Activated CD4-positive, alpha-beta T cell treated with anti-CD3 and anti-CD28 coated beads, Interleukin-2, amount 10 ng/mL, durations not matched to agents 7 days and 5 days (primary cell): ENCODE results near the gene DMPK. TPM values are rescaled to one million over a fixed set of nuclear protein-coding genes. Genes with fewer than 3 reads are reported as not detected.

Experiments
- CTCF ChIA-PET: fragments of 350-600 bp; sonication (Branson Sonifier 250); formaldehyde crosslinking; loops from one replicate; lab custom pipeline; 2021; ENCODE audit warnings: antibody characterized with exemption; lab: Charles Lee
- POLR2A ChIA-PET: fragments of 350-600 bp; sonication (Branson Sonifier 250); formaldehyde crosslinking; loops from one replicate; lab custom pipeline; 2021; ENCODE audit warnings: antibody characterized with exemption; lab: Charles Lee
- DNase-seq: peaks from one replicate; pipeline ENCODE4 v3.0.0-alpha.2; 2020
- H3K27ac Mint-ChIP-seq: one replicate; pipeline ENCODE4 v1.8.0; 2021; ENCODE audit warnings: mild to moderate bottlenecking, moderate library complexity, mixed read lengths
- H3K27me3 Mint-ChIP-seq: one replicate; pipeline ENCODE4 v1.8.0; 2021; ENCODE audit warnings: mixed read lengths
- H3K36me3 Mint-ChIP-seq: one replicate; pipeline ENCODE4 v1.8.0; 2021; ENCODE audit warnings: low read depth, mixed read lengths
- H3K4me1 Mint-ChIP-seq: one replicate; pipeline ENCODE4 v1.8.0; 2021; ENCODE audit warnings: mixed read lengths
- H3K4me3 Mint-ChIP-seq: one replicate; pipeline ENCODE4 v1.8.0; 2021; ENCODE audit warnings: mild to moderate bottlenecking, moderate library complexity, mixed read lengths
- H3K9me3 Mint-ChIP-seq: one replicate; pipeline ENCODE4 v1.8.0; 2021; ENCODE audit warnings: mixed read lengths
- total RNA-seq, 2 experiments: library from RNA; stranded (reverse); gene quantifications; one replicate each; pipeline ENCODE4 v1.2.3, GENCODE V29; 2021

Gene DMPK
- total RNA-seq, 2 experiments from 2014 or later: 24.1 to 24.4 TPM

DNA sequence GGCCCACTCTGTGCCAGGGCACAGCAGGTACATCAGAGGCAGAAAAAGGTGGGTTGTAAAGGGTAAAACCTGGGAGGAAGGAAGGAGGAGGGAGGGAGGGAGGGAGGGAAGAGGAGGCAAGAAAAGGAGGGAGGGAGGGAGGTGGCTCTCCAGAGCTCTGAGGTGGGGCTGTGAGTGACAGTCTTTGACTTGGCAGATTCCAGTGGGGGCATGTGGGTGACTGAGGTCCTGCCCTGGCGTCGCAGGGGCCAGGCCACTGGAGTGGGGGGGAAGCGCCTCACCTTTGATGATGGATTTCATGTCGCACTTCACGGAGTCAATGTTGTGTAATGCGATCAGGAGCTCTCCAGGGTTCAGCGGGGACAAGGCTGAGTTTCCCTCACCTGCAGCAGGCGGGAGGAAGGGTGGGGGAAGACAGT lies 38.8 kb upstream of the DMPK start:
- Mint-ChIP-seq H3K27ac (no peak overlapping the region), H3K36me3 (peaks cover 11% of the 10 kb centered on the region), H3K27me3 (no peaks in the 10 kb centered on the region), H3K9me3 (no peaks in the 10 kb centered on the region), H3K4me1 (peaks cover 7% of the 10 kb centered on the region), H3K4me3 (no peak overlapping the region)
- CTCF ChIA-PET: interaction anchor here (0.8 kb wide), 1 partner anchor 28 kb away, joined by 3 read pairs; no protein-coding TSS in a partner anchor
- POLR2A ChIA-PET: no interaction called here
- no peak for DNase-seq

GRCh38 chr19:45820413-45821102 lies 38.3 kb upstream of the DMPK start:
- CTCF ChIA-PET: interaction anchor here (0.8 to 1.3 kb wide), 2 partner anchors 29 to 80 kb away, joined by 3 read pairs; no protein-coding TSS in a partner anchor
- no peak overlapping the region for H3K27ac Mint-ChIP-seq
- no peaks in the 10 kb centered on the region for H3K27me3 Mint-ChIP-seq
- peaks cover 7% of the 10 kb centered on the region for H3K4me1 Mint-ChIP-seq
- DNase-seq: no peak
- H3K9me3 Mint-ChIP-seq: no peaks in the 10 kb centered on the region
- peaks cover 8% of the 10 kb centered on the region for H3K36me3 Mint-ChIP-seq
- POLR2A ChIA-PET: no interaction called here
- no peak overlapping the region for H3K4me3 Mint-ChIP-seq

DNA sequence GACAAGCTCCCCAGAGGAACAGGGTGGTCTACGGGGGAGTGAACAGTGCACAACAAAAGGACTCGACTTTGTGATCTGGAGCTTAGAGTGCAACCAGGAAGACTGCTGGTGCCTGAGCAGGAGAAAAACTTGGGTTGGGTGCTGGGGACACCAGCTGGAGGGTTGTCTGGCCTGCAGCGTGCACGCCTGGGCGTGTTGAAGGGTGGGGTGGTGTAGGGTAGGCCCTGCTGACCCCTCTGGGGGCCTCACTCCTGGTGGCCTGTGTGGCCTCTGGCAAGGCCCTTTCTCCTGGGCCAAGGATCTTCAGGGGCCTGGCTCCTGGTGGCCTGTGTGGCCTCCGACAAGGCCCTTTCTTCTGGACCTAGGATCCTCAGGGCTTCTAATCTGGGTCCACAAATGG lies 37.5 kb upstream of the DMPK start:
- Mint-ChIP-seq H3K27me3 (no peaks in the 10 kb centered on the region), H3K4me1 (peaks cover 7% of the 10 kb centered on the region), H3K4me3 (no peak overlapping the region), H3K36me3 (peaks cover 8% of the 10 kb centered on the region), H3K27ac (peak overlapping the region; percentile 17), H3K9me3 (no peaks in the 10 kb centered on the region)
- no peak for DNase-seq
- POLR2A ChIA-PET: no interaction called here
- CTCF ChIA-PET: interaction anchor here (1.3 kb wide), 1 partner anchor 79 kb away, joined by 3 read pairs; no protein-coding TSS in a partner anchor

- no peak overlapping the region for H3K4me3 Mint-ChIP-seq
- H3K9me3 Mint-ChIP-seq: no peaks in the 10 kb centered on the region
- ChIA-PET POLR2A (interaction anchor here (0.7 kb wide), 1 partner anchor 1110 kb away, joined by 3 read pairs; no protein-coding TSS in a partner anchor), CTCF (interaction anchor here (0.5 to 3.3 kb wide), 14 partner anchors 8 to 486 kb away, joined by 3 to 16 read pairs (median 4); partner anchors contain the start of genes IRF2BP1 and SIX5)
- no peaks in the 10 kb centered on the region for H3K27me3 Mint-ChIP-seq
- peaks cover 7% of the 10 kb centered on the region for H3K4me1 Mint-ChIP-seq
- H3K36me3 Mint-ChIP-seq: peaks cover 3% of the 10 kb centered on the region
- DNase-seq: no peak
- H3K27ac Mint-ChIP-seq: no peak overlapping the region
Observed at GRCh38 chr19:45817725-45818301, 35.5 kb upstream of the DMPK start.

GRCh38 chr19:45817010-45817724 lies 34.9 kb upstream of the DMPK start:
- ChIA-PET POLR2A (interaction anchor here (0.5 kb wide), 1 partner anchor 101 kb away, joined by 3 read pairs; no protein-coding TSS in a partner anchor), CTCF (interaction anchor here (0.5 to 3.3 kb wide), 39 partner anchors 9 to 485 kb away, joined by 3 to 16 read pairs (median 4); partner anchors contain the start of genes DMPK, DMWD, IRF2BP1 and PGLYRP1)
- Mint-ChIP-seq H3K27ac (no peak overlapping the region), H3K9me3 (no peaks in the 10 kb centered on the region), H3K27me3 (no peaks in the 10 kb centered on the region), H3K36me3 (peaks cover 3% of the 10 kb centered on the region), H3K4me3 (no peak overlapping the region), H3K4me1 (peaks cover 7% of the 10 kb centered on the region)
- DNase-seq: peak; percentile 97

DNA sequence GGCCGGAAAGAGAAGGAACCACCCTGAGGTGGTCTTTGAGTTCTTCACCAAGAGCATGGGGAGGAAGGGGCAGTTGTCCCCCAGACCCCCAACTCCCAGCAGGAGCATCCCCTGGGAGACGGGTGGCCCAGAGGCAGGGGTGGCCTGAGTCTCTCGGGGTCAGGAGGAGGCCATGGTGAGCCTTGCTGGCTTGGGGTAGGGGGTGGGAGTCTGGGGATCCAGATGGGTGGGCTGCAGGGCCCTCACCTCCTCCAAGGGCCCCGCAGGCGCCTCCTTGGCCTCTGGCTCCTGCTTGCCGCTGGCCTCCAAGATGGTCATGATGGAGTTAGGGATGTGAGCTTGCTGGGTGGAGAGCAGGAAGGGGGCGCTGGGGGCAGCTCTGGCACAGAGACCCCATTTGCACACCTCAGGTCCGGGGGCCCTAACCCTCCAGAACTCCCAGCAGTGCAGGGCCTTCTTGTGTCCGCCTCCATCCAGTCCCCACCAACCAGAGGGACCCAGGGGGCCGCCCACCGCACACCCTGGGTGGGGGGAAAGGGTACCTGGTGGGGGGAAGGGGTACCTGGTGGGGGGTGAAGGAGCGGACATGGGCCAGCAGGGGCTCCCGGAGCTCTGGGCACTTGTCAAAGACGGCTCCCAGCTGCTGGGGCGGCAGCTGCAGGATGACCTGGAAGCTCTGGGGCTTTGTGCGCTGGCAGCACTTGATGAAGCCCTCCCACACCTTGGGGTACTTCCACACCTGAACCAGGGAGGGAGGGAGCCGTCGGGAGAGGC lies 34.1 kb upstream of the DMPK start:
- Mint-ChIP-seq H3K27me3 (no peaks in the 10 kb centered on the region), H3K4me3 (no peak overlapping the region), H3K27ac (no peak overlapping the region), H3K36me3 (peaks cover 3% of the 10 kb centered on the region), H3K9me3 (no peaks in the 10 kb centered on the region), H3K4me1 (peaks cover 7% of the 10 kb centered on the region)
- no peak for DNase-seq
- CTCF ChIA-PET: interaction anchor here (0.6 to 3.3 kb wide), 34 partner anchors 8 to 483 kb away, joined by 3 to 16 read pairs (median 4); partner anchors contain the start of genes DMPK, DMWD, IRF2BP1 and PGLYRP1
- POLR2A ChIA-PET: interaction anchor here (0.5 kb wide), 1 partner anchor 101 kb away, joined by 3 read pairs; no protein-coding TSS in a partner anchor

DNA sequence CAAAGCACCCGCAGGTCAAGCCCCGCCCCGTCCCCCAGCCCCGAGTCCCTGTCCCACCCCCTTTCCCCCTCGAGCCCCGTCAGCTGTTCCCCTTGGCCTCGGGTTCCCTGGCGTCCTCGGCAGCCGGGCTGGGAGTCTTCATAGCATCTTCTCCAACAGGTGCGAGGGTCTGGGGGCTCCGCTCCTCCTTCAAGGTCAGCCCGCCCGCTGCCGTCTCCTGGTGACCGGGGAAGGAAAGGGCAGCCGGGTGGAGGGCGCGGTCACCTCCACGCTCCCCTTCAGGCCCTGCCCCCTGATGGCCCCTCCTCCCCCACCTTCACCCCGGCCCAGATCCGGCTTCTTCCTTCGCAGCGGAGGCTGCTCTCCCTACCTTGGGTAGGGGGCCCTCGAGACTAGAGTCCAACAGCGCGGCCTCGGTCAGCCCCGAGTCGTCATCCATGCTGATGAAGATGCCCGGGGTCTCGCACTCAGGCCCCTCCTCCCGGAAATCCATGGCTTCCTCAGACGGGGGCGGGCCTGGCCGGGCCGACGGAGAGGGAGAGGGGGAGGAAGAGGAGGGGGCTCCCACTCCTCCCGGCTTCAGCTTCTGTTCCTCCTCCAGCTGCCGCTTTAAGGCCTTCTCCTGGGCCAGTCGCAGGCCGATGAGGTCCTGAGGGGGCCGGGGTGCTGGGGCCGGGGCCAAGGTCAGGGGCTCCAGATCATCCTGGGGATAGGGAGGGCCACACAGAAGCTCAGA lies 33.4 kb upstream of the DMPK start:
- H3K4me1 Mint-ChIP-seq: peaks cover 7% of the 10 kb centered on the region
- H3K27ac Mint-ChIP-seq: no peak overlapping the region
- no peaks in the 10 kb centered on the region for H3K36me3 Mint-ChIP-seq
- H3K27me3 Mint-ChIP-seq: no peaks in the 10 kb centered on the region
- no peak overlapping the region for H3K4me3 Mint-ChIP-seq
- ChIA-PET CTCF (interaction anchor here (1.6 to 3.3 kb wide), 5 partner anchors 10 to 45 kb away, joined by 7 to 16 read pairs (median 9); no protein-coding TSS in a partner anchor), POLR2A (no interaction called here)
- no peak for DNase-seq
- no peaks in the 10 kb centered on the region for H3K9me3 Mint-ChIP-seq

DNA sequence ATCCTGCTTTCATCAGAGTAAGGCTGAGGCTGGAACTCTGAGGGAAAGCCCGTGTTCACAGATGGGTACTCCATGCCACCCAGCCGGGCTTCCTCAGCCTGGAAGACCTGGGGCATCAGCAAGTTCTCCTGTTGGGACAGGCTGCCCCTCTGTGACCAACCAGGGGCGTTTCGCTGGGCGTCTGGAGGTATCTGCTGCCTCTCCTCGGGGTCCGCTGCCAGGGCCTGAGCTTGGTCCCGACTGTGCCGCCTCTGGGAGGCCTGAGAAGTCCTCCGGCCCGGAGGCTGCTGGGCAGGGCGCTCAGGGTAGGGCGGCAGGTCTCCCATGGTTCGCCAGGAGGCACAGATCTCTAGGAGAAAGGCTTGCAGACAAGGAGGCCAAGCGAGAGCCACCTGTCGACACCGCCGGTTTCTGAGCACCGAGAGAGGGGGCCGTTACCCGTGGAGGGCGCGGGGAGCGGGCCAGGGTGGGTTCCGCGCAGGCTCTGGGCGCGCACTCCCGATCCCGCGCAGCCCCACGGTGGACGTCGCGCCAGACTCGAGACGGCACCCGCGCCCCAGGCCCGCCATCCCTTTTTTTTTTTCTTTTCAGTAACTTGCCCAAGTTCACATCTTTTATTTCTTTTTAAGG lies 32.7 kb upstream of the DMPK start, which contains the start of gene RSPH6A:
RSPH6A (minus strand) TSS at position 458 of the 630 bp plus-strand sequence; CDS start at position 326, 132 bp downstream.
- POLR2A ChIA-PET: no interaction called here
- H3K9me3 Mint-ChIP-seq: no peaks in the 10 kb centered on the region
- H3K36me3 Mint-ChIP-seq: no peaks in the 10 kb centered on the region
- no peak for DNase-seq
- H3K27me3 Mint-ChIP-seq: no peaks in the 10 kb centered on the region
- peaks cover 11% of the 10 kb centered on the region for H3K4me1 Mint-ChIP-seq
- H3K27ac Mint-ChIP-seq: no peak within 1 kb of the TSS
- H3K4me3 Mint-ChIP-seq: no peak within 1 kb of the TSS
- CTCF ChIA-PET: no interaction called here

DNA sequence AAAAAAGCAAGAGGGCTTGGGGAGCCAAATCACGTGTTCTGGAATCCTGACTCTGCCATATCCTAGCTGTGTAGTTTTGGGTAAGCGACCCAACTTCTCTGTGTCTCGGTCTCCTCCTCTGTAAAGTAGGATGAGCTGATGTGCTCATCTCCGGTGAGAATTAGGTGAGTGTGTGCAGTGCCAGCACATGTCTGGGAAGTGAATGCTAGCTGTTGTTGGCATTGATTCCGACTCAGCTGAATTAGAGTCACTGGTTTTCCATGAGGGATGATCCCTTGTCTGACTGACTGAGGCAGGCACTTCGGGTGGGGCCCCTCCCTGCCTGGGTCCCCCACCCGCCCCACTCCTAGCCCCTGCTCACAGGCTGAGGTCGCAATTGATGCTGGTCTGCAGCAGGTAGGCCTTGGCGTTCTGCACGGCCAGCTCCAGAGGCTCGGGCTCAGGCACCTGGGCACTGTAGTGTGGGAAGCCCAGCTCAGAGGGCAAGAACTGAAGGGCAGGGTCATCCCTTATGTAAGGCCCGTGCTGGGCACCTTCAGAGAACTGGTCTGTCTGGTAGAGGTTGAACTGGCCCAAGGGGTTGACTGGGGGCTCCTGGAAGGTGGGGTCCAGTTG lies 32.0 kb upstream of the DMPK start:
- peaks cover 17% of the 10 kb centered on the region for H3K4me1 Mint-ChIP-seq
- DNase-seq: no peak
- CTCF ChIA-PET: interaction anchor here (1.1 to 1.9 kb wide), 2 partner anchors 29 to 50 kb away, joined by 3 to 6 read pairs; partner anchors contain the start of gene FOXA3
- H3K4me3 Mint-ChIP-seq: no peak overlapping the region
- H3K27me3 Mint-ChIP-seq: no peaks in the 10 kb centered on the region
- H3K36me3 Mint-ChIP-seq: no peaks in the 10 kb centered on the region
- POLR2A ChIA-PET: no interaction called here
- no peaks in the 10 kb centered on the region for H3K9me3 Mint-ChIP-seq
- H3K27ac Mint-ChIP-seq: no peak overlapping the region

DNA sequence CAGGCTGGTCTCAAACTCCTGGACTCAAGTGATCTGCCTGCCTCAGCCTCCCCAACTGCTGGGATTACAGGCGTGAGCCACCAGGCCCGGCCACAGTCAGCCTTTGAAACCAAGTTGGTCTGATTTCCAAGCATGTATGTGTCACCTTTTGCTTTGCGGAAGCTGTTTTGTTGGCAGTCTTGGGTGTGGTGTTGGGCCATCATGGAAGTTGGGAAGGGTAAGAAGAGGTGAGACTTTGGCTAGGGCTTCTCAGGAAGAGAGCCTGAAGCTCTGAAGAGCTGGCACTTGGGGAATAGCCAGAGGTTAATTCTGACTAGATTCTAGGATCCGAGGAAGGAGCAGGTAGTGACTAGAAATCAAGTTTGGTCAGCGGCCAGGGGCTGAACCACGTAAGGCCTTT lies 30.0 kb upstream of the DMPK start:
- H3K9me3 Mint-ChIP-seq: no peaks in the 10 kb centered on the region
- ChIA-PET CTCF (interaction anchor here (1.6 to 3.0 kb wide), 3 partner anchors 13 to 52 kb away, joined by 3 to 14 read pairs (median 6); partner anchors contain the start of gene FOXA3), POLR2A (interaction anchor here (0.6 kb wide), 1 partner anchor 769 kb away, joined by 4 read pairs; no protein-coding TSS in a partner anchor)
- H3K27me3 Mint-ChIP-seq: no peaks in the 10 kb centered on the region
- DNase-seq: no peak
- H3K36me3 Mint-ChIP-seq: no peaks in the 10 kb centered on the region
- H3K27ac Mint-ChIP-seq: no peak overlapping the region
- H3K4me3 Mint-ChIP-seq: no peak overlapping the region
- peaks cover 14% of the 10 kb centered on the region for H3K4me1 Mint-ChIP-seq
